PC-9 (cell line): Measurements from ENCODE around the gene RANBP3L.

Experiments
- EZH2 ChIP-seq: fragments of 200-600 bp; sonication (generic); IDR thresholded peaks from 2 replicates; pipeline ENCODE4 v1.8.0; 2017; ENCODE audit warnings: antibody characterized with exemption, low read depth
- TF ChIP-seq, protein P1 (sequence below): fragments of 200-600 bp; sonication (generic); conservative IDR thresholded peaks from 2 replicates; pipeline ENCODE4 v1.6.1; 2017; ENCODE audit warnings: mixed run types, antibody characterized with exemption, mild to moderate bottlenecking, moderate library complexity

- TF ChIP-seq, protein P1, sequence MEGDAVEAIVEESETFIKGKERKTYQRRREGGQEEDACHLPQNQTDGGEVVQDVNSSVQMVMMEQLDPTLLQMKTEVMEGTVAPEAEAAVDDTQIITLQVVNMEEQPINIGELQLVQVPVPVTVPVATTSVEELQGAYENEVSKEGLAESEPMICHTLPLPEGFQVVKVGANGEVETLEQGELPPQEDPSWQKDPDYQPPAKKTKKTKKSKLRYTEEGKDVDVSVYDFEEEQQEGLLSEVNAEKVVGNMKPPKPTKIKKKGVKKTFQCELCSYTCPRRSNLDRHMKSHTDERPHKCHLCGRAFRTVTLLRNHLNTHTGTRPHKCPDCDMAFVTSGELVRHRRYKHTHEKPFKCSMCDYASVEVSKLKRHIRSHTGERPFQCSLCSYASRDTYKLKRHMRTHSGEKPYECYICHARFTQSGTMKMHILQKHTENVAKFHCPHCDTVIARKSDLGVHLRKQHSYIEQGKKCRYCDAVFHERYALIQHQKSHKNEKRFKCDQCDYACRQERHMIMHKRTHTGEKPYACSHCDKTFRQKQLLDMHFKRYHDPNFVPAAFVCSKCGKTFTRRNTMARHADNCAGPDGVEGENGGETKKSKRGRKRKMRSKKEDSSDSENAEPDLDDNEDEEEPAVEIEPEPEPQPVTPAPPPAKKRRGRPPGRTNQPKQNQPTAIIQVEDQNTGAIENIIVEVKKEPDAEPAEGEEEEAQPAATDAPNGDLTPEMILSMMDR, result no peak
- no peak for TF ChIP-seq EZH2
Measured at GRCh38 chr5:36232533-36232932, 69.2 kb downstream of the RANBP3L start.
